H1 (cell line): ENCODE data around the gene DZIP1L. TPM values are rescaled to one million over a fixed set of nuclear protein-coding genes. Genes with fewer than 3 reads are reported as not detected.

Source experiments
- CTCF ChIA-PET: fragments of 300-600 bp; sonication (Branson Sonifier 250); formaldehyde crosslinking; loops from one replicate; lab custom pipeline; 2021; ENCODE audit not compliant: partially characterized antibody; lab: Charles Lee
- POLR2A ChIA-PET: fragments of 300-600 bp; sonication (Branson Sonifier 250); formaldehyde crosslinking; loops from one replicate; lab custom pipeline; 2021; ENCODE audit warnings: inconsistent platforms; ENCODE audit not compliant: partially characterized antibody; lab: Charles Lee
- DNase-seq, 2 experiments: peaks; one replicate each; pipeline versions ENCODE4 v3.0.0 to v3.0.0-alpha.2; 2010 to 2022; ENCODE audit warnings: low spot score in 2 of 2, low read depth in 1 of 2, mixed read lengths in 1 of 2
- FAIRE-seq: peaks from 2 replicates; lab custom pipeline; 2011; peaks lifted over from hg19 to GRCh38; lab: Jason Lieb, UNC
- H2AFZ ChIP-seq: 2 replicates; pipeline ENCODE4 v1.8.1; 2012; ENCODE audit warnings: low read length, inconsistent platforms
- H2AK5ac ChIP-seq: 2 replicates; pipeline ENCODE4 v1.6.1; 2013; ENCODE audit warnings: low read depth, low read length
- H2BK120ac ChIP-seq: replicated peaks from 2 replicates; pipeline ENCODE3; 2013; ENCODE audit warnings: low read depth, low read length, inconsistent platforms
- H2BK12ac ChIP-seq: 2 replicates; pipeline ENCODE4 v1.6.1; 2013; ENCODE audit warnings: low read depth, low read length
- H2BK15ac ChIP-seq: 2 replicates; pipeline ENCODE4 v1.6.1; 2013; ENCODE audit warnings: low read length
- H2BK20ac ChIP-seq: 2 replicates; pipeline ENCODE4 v1.6.1; 2013; ENCODE audit warnings: low read length
- H2BK5ac ChIP-seq: 2 replicates; pipeline ENCODE4 v1.6.1; 2013; ENCODE audit warnings: low read depth, low read length
- H3K14ac ChIP-seq: 2 replicates; pipeline ENCODE4 v1.6.1; 2013; ENCODE audit warnings: inconsistent platforms; ENCODE audit not compliant: insufficient read length
- H3K18ac ChIP-seq: 2 replicates; pipeline ENCODE4 v1.6.1; 2013; ENCODE audit warnings: low read length; ENCODE audit errors: extremely low read depth
- H3K23ac ChIP-seq: 2 replicates; pipeline ENCODE4 v1.6.1; 2013; ENCODE audit warnings: inconsistent platforms; ENCODE audit not compliant: insufficient read length
- H3K23me2 ChIP-seq: 2 replicates; pipeline ENCODE4 v1.6.1; 2013; ENCODE audit warnings: low read depth, low read length
- H3K27ac ChIP-seq: 2 replicates; pipeline ENCODE4 v1.6.1; 2011; ENCODE audit warnings: low read depth, low read length, inconsistent platforms
- H3K27me3 ChIP-seq, 4 experiments: replicated peaks in 1 of 4; 1 replicate in 1 of 4; 2 replicates in 3 of 4; pipeline versions ENCODE4 v1.6.1 to v1.8.1; 2011 to 2013; ENCODE audit warnings: low read length in 3 of 4, mild to moderate bottlenecking in 3 of 4, inconsistent platforms in 2 of 4, mixed read lengths in 2 of 4, moderate library complexity in 1 of 4; ENCODE audit not compliant: control insufficient read depth in 3 of 4, insufficient read depth in 3 of 4; ENCODE audit errors: extremely low read depth in 1 of 4
- H3K36me3 ChIP-seq, 4 experiments: 2 replicates each; pipeline versions ENCODE4 v1.6.1 to v1.8.1; 2011 to 2013; ENCODE audit warnings: mild to moderate bottlenecking in 4 of 4, low read length in 3 of 4, moderate library complexity in 2 of 4, control low read depth in 1 of 4, inconsistent platforms in 1 of 4; ENCODE audit not compliant: insufficient read depth in 4 of 4, control insufficient read depth in 2 of 4
- H3K4ac ChIP-seq: replicated peaks from 2 replicates; pipeline ENCODE3; 2013; ENCODE audit warnings: low read length, low read depth, mixed read lengths, inconsistent platforms; ENCODE audit not compliant: insufficient read length
- H3K4me1 ChIP-seq, 4 experiments: replicated peaks in 1 of 4; 1 replicate in 1 of 4; 2 replicates in 3 of 4; pipeline versions ENCODE4 v1.6.1 to v1.8.1; 2011 to 2013; ENCODE audit warnings: low read length in 3 of 4, inconsistent platforms in 2 of 4, mixed read lengths in 1 of 4; ENCODE audit not compliant: insufficient read depth in 4 of 4, control insufficient read depth in 3 of 4
- H3K4me2 ChIP-seq, 2 experiments: 2 replicates each; pipeline versions ENCODE4 v1.6.1 to v1.8.1; 2011 to 2013; ENCODE audit warnings: low read depth in 2 of 2, low read length in 2 of 2, control low read depth in 1 of 2, inconsistent platforms in 1 of 2, mild to moderate bottlenecking in 1 of 2; ENCODE audit not compliant: insufficient read depth in 1 of 2
- H3K4me3 ChIP-seq, 4 experiments: fragments of 200-600, 300-600 bp in 1 of 4; sonication (generic), shearing (Covaris generic), sonication (Bioruptor Twin) in 1 of 4; 2 replicates each; pipeline versions ENCODE4 v1.5.1 to v1.8.1; 2011 to 2016; ENCODE audit warnings: low read length in 4 of 4, low read depth in 3 of 4, control low read depth in 2 of 4, inconsistent platforms in 2 of 4, mild to moderate bottlenecking in 2 of 4, mixed read lengths in 1 of 4, moderate library complexity in 1 of 4; ENCODE audit not compliant: insufficient read depth in 2 of 4; ENCODE audit errors: extremely low read depth in 1 of 4
- H3K56ac ChIP-seq: replicated peaks from 2 replicates; pipeline ENCODE3; 2013; ENCODE audit warnings: low read depth, mild to moderate bottlenecking, mixed read lengths, low read length, inconsistent platforms; ENCODE audit not compliant: insufficient read length
- H3K79me1 ChIP-seq: 2 replicates; pipeline ENCODE4 v1.6.1; 2013; ENCODE audit warnings: low read depth, low read length, control low read depth
- H3K79me2 ChIP-seq, 2 experiments: 2 replicates each; pipeline versions ENCODE4 v1.6.1 to v1.8.1; 2012 to 2013; ENCODE audit warnings: low read length in 2 of 2, mild to moderate bottlenecking in 2 of 2, inconsistent platforms in 1 of 2; ENCODE audit not compliant: insufficient read depth in 2 of 2, control insufficient read depth in 1 of 2
- H3K9ac ChIP-seq, 4 experiments: replicated peaks in 1 of 4; 1 replicate in 1 of 4; 2 replicates in 3 of 4; pipeline versions ENCODE4 v1.6.1 to v1.8.1; 2011 to 2013; ENCODE audit warnings: low read depth in 3 of 4, low read length in 3 of 4, control low read depth in 2 of 4, mild to moderate bottlenecking in 2 of 4, moderate library complexity in 2 of 4, inconsistent platforms in 1 of 4; ENCODE audit errors: extremely low read depth in 1 of 4
- H3K9me3 ChIP-seq, 2 experiments: 2 replicates each; pipeline versions ENCODE4 v1.6.1 to v1.8.1; 2012 to 2013; ENCODE audit warnings: mild to moderate bottlenecking in 2 of 2, moderate library complexity in 2 of 2, control low read depth in 1 of 2, inconsistent platforms in 1 of 2, low read depth in 1 of 2, low read length in 1 of 2, mixed read lengths in 1 of 2; ENCODE audit not compliant: insufficient read depth in 2 of 2
- H4K20me1 ChIP-seq, 2 experiments: replicated peaks in 1 of 2; 2 replicates each; pipeline versions ENCODE3 to v1.8.1; 2011 to 2013; ENCODE audit warnings: inconsistent platforms in 2 of 2, low read length in 2 of 2, mild to moderate bottlenecking in 1 of 2; ENCODE audit not compliant: insufficient read depth in 2 of 2, control insufficient read depth in 1 of 2
- H4K5ac ChIP-seq: 2 replicates; pipeline ENCODE4 v1.6.1; 2013; ENCODE audit warnings: low read length, low read depth, mixed read lengths, inconsistent platforms; ENCODE audit not compliant: insufficient read length
- H4K8ac ChIP-seq: 2 replicates; pipeline ENCODE4 v1.8.0; 2013; ENCODE audit warnings: mild to moderate bottlenecking, moderate library complexity, low read length, inconsistent platforms; ENCODE audit not compliant: insufficient read depth; ENCODE audit errors: extremely low read depth
- H4K91ac ChIP-seq: replicated peaks from 2 replicates; pipeline ENCODE3; 2013; ENCODE audit warnings: low read length, mixed read lengths, inconsistent platforms; ENCODE audit not compliant: insufficient read length
- CREB1 ChIP-seq: IDR thresholded peaks from 2 replicates; pipeline ENCODE4 v1.6.1; 2012; ENCODE audit warnings: inconsistent platforms
- CTCF ChIP-seq, 3 experiments: IDR thresholded peaks; 1 replicate in 2 of 3; 2 replicates in 1 of 3; pipeline versions ENCODE4 v1.5.1 to v1.6.1; 2011; ENCODE audit warnings: low read length in 3 of 3, mild to moderate bottlenecking in 3 of 3, inconsistent platforms in 2 of 3, low read depth in 1 of 3, moderate library complexity in 1 of 3; ENCODE audit not compliant: insufficient read depth in 1 of 3; ENCODE audit errors: control extremely low read depth in 1 of 3
- EZH2 ChIP-seq: fragments of 200-600 bp; sonication (generic); IDR thresholded peaks from 2 replicates; pipeline ENCODE4 v1.7.1; 2012; ENCODE audit warnings: low read depth, mild to moderate bottlenecking, moderate library complexity, low read length, inconsistent platforms; ENCODE audit not compliant: severe bottlenecking
- FOSL1 ChIP-seq: IDR thresholded peaks from 2 replicates; pipeline ENCODE4 v1.6.1; 2011; ENCODE audit warnings: mild to moderate bottlenecking, low read depth, low read length, moderate library complexity; ENCODE audit not compliant: insufficient read depth
- GTF2F1 ChIP-seq: IDR thresholded peaks from 2 replicates; pipeline ENCODE4 v1.6.1; 2012; ENCODE audit warnings: low read depth, low read length, improper control_type of control experiment, borderline replicate concordance
- KDM5A ChIP-seq: fragments of 200-600 bp; IDR thresholded peaks from 2 replicates; pipeline ENCODE4 v1.7.1; 2012; ENCODE audit warnings: mild to moderate bottlenecking, low read length, inconsistent platforms, mixed read lengths
- POLR2AphosphoS5 ChIP-seq: IDR thresholded peaks from 2 replicates; pipeline ENCODE4 v1.6.1; 2011; ENCODE audit warnings: low read depth, low read length
- RXRA ChIP-seq: IDR thresholded peaks from 2 replicates; pipeline ENCODE4 v1.6.1; 2011; ENCODE audit warnings: low read depth, mild to moderate bottlenecking, low read length, moderate library complexity; ENCODE audit not compliant: insufficient read depth
- TAF7 ChIP-seq: optimal IDR thresholded peaks from 2 replicates; pipeline ENCODE3; 2011; ENCODE audit warnings: low read depth, mild to moderate bottlenecking, inconsistent platforms, low read length, moderate library complexity, borderline replicate concordance
- YY1 ChIP-seq: IDR thresholded peaks from 2 replicates; pipeline ENCODE4 v1.6.1; 2011; ENCODE audit warnings: low read depth, mild to moderate bottlenecking, low read length
- ZNF274 ChIP-seq: IDR thresholded peaks from 2 replicates; pipeline ENCODE4 v1.7.0; 2012; ENCODE audit warnings: low read length, borderline replicate concordance; ENCODE audit errors: extremely low read depth
- WGBS, 2 experiments: shearing (Covaris generic) in 1 of 2; methylation state at CpG; one replicate each; pipeline versions ENCODE4 v1.1.6 to v1.1.7; 2013 to 2015; ENCODE audit warnings: low lambda C conversion rate in 2 of 2, mixed read lengths in 2 of 2, inconsistent platforms in 1 of 2, low coverage in 1 of 2, missing lambda C conversion rate in 1 of 2; ENCODE audit not compliant: insufficient replicate concordance in 2 of 2, insufficient coverage in 1 of 2, insufficient read length in 1 of 2; ENCODE audit errors: extremely low coverage in 1 of 2, missing lambda C conversion rate in 1 of 2; 5-methylcytosine and 5-hydroxymethylcytosine counted together
- polyA plus RNA-seq, 7 experiments: library from polyadenylated mRNA; depleted of rRNA in 3 of 7; stranded (reverse) in 5 of 7; unstranded in 2 of 7; fragments of >200 nt in 5 of 7; fragments of 200-250 nt in 2 of 7; gene quantifications; 1 replicate in 5 of 7; 2 replicates in 1 of 7; 4 replicates in 1 of 7; pipeline versions ENCODE4 v1.2.1 to v1.2.3, GENCODE V29; 2011 to 2013; ENCODE audit warnings: missing spikeins in 2 of 7, mixed read lengths in 2 of 7
- total RNA-seq: library from RNA; stranded (reverse); fragmentation: NEBNext Ultra II Directional; extraction: Animal tissue kit (Norgen Biotek cat#: 25700); gene quantifications from 2 replicates; pipeline ENCODE4 v1.2.1, GENCODE V29; 2021
- TF ChIP-seq, protein P1 (sequence below): IDR thresholded peaks from 2 replicates; pipeline ENCODE4 v1.6.1; 2012; ENCODE audit warnings: inconsistent platforms

DZIP1L gene
- total and polyA plus RNA-seq, 2 of the 8 experiments (the other 6 are each of a cell fraction or from before 2014, with no cell fraction given): 6.5 to 8.3 TPM

- H2BK12ac ChIP-seq: no peak overlapping the region
- H3K9me3 ChIP-seq: no peaks in the 10 kb centered on the region
- no peak overlapping the region for H4K8ac ChIP-seq
- H3K36me3 ChIP-seq: no peaks in the 10 kb centered on the region; a peak in 1 of 8 replicates
- no peak overlapping the region for H3K56ac ChIP-seq
- H3K79me2 ChIP-seq: no peaks in the 10 kb centered on the region
- no peak overlapping the region for H2AFZ ChIP-seq
- POLR2A ChIA-PET: no interaction called here
- H4K5ac ChIP-seq: no peak overlapping the region
- no peak overlapping the region for H2BK20ac ChIP-seq
- no peak overlapping the region for H2AK5ac ChIP-seq
- H4K91ac ChIP-seq: no peak overlapping the region
- H3K4ac ChIP-seq: no peak overlapping the region
- no peaks in the 10 kb centered on the region for H4K20me1 ChIP-seq
- H2BK120ac ChIP-seq: no peak overlapping the region
- H3K23me2 ChIP-seq: no peaks in the 10 kb centered on the region
- H2BK5ac ChIP-seq: no peak overlapping the region
- H3K4me1 ChIP-seq: no peaks in the 10 kb centered on the region
- no peak for FAIRE-seq
- H3K27ac ChIP-seq: no peak overlapping the region
- H3K79me1 ChIP-seq: no peaks in the 10 kb centered on the region
- H3K9ac ChIP-seq: no peak overlapping the region
- DNase-seq: no peak
- H3K4me2 ChIP-seq: no peak overlapping the region
- H2BK15ac ChIP-seq: no peak overlapping the region
- H3K14ac ChIP-seq: no peak overlapping the region
- H3K18ac ChIP-seq: no peak overlapping the region
- no peaks in the 10 kb centered on the region for H3K27me3 ChIP-seq
- 82% methylated on average over 3 of the region's 3 CpGs; no CpG with 5 or more reads in 1 of the 2 experiments for WGBS, 2 experiments
- no peak overlapping the region for H3K4me3 ChIP-seq
- H3K23ac ChIP-seq: no peak overlapping the region
- CTCF ChIA-PET: interaction anchor here (0.6 to 1.4 kb wide), 4 partner anchors 10 to 328 kb away, joined by 3 to 4 read pairs (median 4); partner anchors contain the start of gene CLDN18
- TF ChIP-seq POLR2AphosphoS5 (no peak), KDM5A (no peak), RXRA (no peak), FOSL1 (no peak), TAF7 (no peak), GTF2F1 (no peak), ZNF274 (no peak), EZH2 (no peak), CTCF (IDR thresholded peaks at IDR 0.05; ENCODE audit: control extremely low read depth in 1 of 3, insufficient read depth in 1 of 3, low read depth in 1 of 3, low read length in 3 of 3) (no peak), YY1 (no peak), CREB1 (no peak)
- TF ChIP-seq, protein P1, sequence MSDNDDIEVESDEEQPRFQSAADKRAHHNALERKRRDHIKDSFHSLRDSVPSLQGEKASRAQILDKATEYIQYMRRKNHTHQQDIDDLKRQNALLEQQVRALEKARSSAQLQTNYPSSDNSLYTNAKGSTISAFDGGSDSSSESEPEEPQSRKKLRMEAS: no peak
Measured at GRCh38 chr3:138036572-138036971, 78.8 kb downstream of the DZIP1L start.
